GM08714 (cell line): Measurements from ENCODE around the gene SPR.

Source experiments
- H3K4me3 ChIP-seq: fragments of 200-500 bp; sonication (Bioruptor generic); 2 replicates; pipeline ENCODE4 v1.5.1; 2014; ENCODE audit warnings: mild to moderate bottlenecking, low read length, inconsistent platforms
- ZNF274 ChIP-seq: IDR thresholded peaks from 2 replicates; pipeline ENCODE4 v1.6.1; 2012; ENCODE audit warnings: mild to moderate bottlenecking, low read depth, low read length

Gene SPR

DNA sequence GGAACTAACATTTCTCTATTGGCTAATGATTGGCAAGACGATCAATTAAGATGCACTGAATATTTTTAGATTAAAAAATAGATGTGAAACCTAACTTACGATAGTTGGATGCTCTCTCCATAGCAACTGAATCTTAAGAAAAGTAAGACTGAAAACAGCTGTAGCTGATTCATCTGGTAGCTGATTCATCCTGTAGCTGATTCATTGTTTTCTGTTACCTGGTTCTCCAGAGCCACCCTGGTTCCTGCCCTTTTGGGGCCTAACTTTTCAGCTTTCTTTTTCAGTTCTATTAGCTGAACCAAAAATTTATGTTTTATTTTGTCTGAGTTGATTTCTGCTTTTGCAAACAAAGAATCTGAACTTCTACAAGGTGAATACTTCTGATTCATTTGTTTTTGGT, 22.7 kb upstream of the SPR start:
- no peak for TF ChIP-seq ZNF274

DNA sequence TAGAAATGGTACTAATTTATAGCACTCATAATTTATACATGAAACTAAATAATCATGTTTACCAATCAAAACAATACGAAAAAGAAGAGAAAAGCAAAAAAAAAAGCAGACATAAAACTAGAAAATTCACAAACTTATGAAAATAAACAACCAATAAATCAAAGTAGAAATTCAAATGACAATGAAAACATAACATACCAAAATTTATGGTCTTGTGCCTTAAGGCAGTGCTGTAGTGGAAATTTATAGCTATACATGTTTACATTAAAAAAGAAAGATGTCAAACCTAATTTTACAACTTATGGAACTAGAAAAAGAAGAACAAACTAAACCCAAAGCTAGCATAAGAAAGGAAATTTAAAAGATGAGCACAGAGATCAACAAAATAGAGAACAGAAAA, 16.1 kb upstream of the SPR start:
- TF ChIP-seq ZNF274 = no peak
- H3K4me3 ChIP-seq = no peak overlapping the region

More for the DNA sequence above, 22.7 kb upstream of the SPR start:
- no peak overlapping the region for H3K4me3 ChIP-seq

DNA sequence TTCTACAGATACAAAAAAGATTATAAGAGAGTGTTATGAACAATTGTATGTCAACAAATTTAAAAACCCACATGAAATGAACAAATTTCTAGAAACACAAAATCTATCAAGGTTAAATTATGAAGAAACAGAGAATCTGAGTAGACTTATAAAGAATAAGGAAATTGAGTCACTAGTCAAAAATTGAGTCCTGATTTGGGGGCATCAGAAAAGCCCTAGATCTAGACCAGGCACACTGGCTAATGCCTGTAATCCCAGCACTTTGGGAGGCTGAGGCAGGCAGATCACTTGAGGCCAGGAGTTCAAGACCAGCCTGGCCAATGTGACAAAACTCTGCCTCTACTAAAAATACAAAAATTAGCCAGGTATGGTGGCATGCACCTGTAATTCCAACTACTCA, 15.3 kb upstream of the SPR start:
- TF ChIP-seq ZNF274 = no peak

DNA sequence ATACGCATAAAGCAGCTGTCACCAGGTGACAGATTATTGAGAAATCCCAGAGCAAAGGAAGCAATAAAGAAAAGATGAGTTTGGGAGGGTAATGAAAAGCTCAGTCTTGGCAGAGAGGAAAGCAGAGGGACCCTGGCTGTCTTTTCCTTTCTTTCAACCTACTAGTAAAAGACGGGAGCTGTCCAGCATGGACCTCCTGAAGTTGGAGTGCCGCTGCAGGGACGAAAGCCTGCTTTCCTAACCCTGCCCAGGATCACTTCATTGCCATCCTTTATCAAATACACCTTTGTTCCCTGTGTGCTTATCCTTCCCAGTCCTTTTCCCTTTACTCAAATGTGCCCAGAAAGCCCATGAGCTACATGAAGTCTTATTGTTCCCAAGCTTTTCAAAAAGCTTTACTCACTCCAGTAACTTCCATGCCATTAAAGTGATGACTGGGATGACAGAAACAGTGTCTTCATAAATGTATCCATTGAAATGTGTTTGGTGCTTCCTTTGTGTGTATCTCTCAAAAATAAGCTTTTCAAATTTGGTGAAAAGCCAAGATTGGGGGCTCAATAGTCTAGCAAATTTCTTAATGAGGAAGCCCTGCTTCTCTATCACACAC, 3.7 kb upstream of the SPR start:
- no peak for TF ChIP-seq ZNF274
- H3K4me3 ChIP-seq = no peak overlapping the region

More for the DNA sequence above, 15.3 kb upstream of the SPR start:
- H3K4me3 ChIP-seq = no peak overlapping the region

DNA sequence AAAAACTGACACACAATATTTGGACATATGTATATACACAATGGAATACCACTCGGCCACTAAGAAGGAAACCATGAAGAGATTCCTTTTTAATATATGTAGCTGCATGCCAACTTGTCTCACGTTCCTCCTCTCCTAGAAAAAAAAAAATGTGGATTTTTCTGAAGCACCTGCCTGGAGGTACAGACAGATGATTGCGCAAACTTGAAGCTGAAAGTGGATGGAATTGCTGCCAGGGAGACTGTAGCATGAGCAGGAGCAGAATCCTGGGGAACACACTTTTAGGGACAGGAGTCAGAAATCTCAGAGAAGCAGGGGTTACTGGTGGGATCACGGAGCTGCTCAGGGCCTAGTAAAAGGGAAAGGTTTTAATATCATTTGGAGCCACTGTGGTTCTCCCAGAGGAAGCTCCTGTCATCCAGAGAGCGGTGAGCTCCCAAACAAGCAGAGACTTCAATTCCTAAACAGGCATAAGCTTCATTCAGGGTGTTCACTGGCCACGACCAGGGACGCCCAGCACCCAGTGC, 640 bp upstream of the SPR start:
- TF ChIP-seq ZNF274 = no peak
- peak overlapping the region; percentile 53; the same call in 1 of the 2 replicates for H3K4me3 ChIP-seq

DNA sequence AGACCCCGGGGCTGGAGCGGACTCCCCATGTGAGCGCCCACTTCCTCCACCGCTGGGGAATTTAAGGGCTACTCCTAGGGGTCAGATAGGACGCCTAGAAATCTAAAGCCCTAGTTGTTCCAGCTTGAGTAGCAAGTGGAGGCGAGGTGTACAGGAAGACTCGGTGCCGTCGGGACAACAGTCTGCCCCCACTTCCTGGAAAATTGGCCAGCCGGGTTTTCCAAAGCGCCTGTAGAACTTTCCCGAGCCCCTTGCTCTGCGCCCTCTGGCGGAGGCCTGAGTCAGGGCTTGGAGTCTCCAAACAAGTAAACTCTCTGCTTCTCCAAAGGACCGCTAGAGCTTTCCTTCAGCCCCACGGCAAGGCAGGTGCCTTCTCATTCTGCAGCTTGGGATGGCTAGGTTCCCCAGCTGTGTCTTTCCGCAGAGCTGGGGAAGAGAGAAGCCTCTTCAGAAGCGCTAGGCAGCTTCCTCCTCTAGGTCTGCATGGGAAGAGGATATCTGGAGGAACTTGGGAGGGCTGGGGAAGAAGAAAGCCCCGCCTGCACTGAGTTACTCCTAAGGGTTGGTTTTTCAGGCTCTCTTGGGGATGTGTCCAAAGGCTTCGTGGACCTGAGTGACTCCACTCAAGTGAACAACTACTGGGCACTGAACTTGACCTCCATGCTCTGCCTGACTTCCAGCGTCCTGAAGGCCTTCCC, 681 bp downstream of the SPR start:
- no peak for TF ChIP-seq ZNF274
- H3K4me3 ChIP-seq = peak overlapping the region; percentile 53

DNA sequence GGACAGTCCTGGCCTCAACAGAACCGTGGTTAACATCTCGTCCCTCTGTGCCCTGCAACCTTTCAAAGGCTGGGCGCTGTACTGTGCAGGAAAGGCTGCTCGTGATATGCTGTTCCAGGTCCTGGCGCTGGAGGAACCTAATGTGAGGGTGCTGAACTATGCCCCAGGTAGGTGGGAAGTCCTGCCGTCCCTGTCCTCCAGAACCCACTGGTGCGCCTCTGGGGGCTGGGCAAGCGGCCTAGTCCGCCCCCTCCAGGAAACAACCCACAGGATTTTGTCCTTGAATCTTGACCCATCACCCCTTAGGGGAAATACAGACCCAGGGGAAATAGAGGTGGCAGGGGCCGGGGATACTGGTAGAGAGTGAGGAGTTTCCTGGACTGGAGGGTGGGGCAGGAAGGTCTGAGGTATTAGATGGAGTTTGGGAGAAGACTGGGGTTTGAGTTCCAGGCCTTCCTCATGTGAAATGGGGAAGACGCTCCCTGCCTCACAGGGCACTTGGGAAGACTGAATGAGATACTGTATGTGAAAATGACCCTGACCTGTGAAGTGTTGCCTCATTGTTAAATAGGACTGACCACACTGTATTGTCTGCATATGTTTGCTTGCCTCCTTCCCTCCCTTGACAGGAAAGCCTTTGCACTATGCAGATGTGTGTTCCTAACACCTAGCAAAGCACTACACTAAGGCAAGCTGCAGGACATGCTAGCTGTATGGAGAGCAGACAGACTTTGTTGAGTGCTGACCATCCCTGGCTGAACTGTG, 1.4 kb downstream of the SPR start:
- no peak overlapping the region for H3K4me3 ChIP-seq
- no peak for TF ChIP-seq ZNF274

DNA sequence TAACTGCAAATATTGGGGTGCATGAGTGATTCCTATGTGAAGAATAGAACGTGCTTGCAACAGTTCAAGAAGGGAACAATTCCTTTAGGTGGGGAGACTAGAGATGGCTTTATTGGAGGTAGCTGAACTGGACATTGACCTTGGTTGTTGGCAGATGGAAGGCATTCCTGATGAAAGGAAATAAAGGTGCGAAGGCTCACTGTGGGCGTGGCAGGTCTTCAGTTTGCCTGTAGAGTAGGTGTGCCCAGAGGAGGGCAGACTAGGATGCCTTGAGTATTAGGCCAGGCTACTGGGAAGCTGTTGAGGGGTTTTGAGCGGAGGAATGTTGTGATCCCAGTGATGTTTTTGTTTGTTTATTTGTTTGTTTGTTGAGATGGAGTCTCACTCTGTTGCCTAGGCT, 2.8 kb downstream of the SPR start:
- no peak for TF ChIP-seq ZNF274
- no peak overlapping the region for H3K4me3 ChIP-seq

DNA sequence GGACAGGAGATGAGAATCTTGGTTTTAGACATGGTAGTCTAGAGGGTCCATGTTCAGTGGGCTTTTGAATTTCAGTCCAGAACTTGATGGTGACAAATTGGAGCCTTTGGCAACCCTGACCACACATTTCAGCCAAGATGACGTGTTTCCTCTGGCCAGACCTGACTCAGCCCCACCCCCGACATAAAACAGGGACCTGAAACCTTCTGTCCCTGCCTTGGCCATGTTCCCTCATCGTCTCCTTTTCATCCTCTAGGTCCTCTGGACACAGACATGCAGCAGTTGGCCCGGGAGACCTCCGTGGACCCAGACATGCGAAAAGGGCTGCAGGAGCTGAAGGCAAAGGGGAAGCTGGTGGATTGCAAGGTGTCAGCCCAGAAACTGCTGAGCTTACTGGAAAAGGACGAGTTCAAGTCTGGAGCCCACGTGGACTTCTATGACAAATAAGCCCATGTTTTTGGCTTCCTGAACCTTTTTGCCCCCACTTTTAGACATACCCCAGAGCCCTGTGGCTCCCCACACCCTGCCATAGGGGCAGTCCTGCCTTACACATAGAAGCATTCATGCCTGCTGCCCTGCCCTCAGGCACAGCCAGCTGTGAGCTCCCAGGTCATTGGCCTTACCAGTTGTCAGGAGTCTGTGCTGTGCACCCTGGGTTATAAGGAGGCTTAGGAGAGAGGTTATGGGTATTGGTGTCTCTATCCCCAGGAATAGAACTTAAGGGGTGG, 4.0 kb downstream of the SPR start:
- H3K4me3 ChIP-seq = no peak overlapping the region
- no peak for TF ChIP-seq ZNF274

DNA sequence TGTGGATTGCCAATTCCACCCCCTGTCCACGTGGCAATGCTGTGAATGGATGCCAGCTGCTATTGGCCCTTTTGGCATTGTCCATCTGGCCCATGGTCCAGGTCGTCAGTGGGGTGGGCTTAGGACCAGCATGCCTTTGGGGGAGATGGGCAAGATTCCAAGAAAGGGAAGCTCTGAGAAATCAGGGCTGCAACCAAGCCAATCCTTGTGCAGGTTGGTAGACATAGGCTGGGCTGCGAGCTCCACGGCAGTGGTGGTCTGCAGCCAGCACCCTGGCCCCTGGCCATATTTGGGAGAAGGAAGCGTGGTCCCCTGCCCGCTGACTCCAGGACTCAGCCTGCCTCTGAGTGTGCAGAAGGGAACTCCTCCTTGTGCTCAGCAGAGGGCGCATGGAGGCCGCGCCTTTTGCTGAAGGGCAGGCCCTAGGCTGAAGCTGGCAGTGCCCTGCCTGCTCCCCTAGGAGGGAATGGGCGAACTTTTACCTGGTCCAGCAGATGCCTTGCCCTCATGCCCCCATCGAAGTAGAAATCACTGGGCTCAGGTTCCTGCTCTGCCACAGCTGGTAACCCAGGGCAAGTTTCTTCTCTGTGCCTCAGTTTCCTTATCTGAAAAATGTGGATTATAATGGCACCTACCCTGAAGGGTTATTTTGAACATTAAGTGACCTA, 5.4 kb downstream of the SPR start:
- no peak for TF ChIP-seq ZNF274
- no peak overlapping the region for H3K4me3 ChIP-seq

DNA sequence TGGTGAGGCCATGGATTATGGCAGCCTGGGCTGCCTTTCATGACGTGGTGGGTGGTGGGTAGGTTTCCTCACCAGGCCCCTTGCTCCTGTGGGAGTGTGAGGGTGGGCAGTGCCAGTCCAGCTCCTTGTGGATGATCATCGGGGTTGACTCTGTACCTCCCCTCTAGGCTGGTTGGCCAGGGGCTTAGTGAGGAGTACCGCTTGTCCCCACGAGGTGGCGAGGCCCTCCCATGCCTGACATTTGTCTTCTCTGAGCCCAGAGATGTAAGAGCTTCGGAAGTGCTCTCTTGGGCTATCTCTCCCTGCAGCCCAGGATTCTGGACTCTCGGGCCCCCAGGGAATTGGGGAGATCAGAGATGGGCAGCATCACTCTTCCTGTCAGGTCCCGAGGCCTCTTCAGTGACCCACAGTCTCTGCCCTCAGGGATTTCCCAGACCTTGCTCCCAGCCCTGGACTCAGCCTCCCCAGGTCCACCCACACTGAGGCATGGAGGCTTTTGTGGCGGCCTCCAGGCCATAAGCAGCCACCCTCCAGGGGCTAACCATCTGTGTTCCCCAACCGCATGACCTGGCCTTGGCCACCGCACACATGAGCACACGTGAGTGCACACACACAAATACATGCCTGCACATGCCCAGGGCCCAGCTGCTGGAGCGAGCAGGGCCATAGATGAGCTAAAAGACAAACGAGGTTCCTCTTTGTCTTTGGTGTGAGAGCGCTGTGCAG, 6.5 kb downstream of the SPR start:
- TF ChIP-seq ZNF274 = no peak
- no peak overlapping the region for H3K4me3 ChIP-seq

DNA sequence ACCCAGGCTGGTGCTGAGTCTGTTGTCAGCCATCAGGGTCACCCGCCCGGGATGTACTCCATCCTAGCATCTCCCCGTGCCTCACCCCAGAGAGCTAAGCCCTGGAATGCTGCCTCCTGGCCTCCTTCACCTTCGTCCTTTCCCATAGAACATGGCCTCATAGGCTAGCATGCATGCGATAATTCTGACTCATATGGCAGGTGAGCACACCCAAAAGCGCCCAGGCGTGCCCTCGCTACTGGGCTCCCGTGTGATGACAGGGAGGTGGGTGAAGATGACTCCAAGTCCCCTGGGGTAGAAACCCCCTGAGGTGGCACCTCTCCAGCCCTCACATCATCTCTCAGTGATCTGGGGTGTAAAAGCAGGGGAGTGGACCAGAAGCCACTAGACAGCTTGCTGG, 7.3 kb downstream of the SPR start:
- TF ChIP-seq ZNF274 = no peak
- H3K4me3 ChIP-seq = no peak overlapping the region

DNA sequence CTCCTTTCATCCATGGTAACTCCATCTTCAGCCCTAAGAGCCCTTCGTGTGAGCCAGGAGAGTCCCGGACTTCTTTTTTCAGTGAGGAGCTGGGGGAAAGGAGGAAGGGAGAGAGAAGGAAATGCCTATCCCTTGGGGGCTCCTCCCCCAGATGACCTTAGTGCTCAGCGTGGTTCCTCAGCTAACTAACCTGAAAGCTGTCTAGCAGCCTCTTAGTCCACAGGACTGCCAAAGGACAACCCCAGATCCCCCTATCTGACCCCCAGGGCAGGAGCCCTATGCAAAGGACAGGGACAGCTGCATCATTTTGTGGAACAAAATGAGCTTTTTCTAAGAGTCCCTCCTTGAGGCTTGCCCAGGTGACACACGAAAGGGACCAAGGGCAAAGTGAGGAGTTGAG, 7.9 kb downstream of the SPR start:
- no peak overlapping the region for H3K4me3 ChIP-seq
- TF ChIP-seq ZNF274 = no peak
